Inferior parietal cortex (tissue), 1 donor: ENCODE measurements around the gene CYTIP.
"Not testable (repeated sequence)": the region's sequence is repeated elsewhere in the genome, so short reads cannot be mapped to it uniquely, and the experiment has no call there.

Experiments used
- DNase-seq: peaks from one replicate; pipeline ENCODE4 v3.0.0-alpha.2; 2016; ENCODE audit errors: extremely low spot score

Gene CYTIP

DNA sequence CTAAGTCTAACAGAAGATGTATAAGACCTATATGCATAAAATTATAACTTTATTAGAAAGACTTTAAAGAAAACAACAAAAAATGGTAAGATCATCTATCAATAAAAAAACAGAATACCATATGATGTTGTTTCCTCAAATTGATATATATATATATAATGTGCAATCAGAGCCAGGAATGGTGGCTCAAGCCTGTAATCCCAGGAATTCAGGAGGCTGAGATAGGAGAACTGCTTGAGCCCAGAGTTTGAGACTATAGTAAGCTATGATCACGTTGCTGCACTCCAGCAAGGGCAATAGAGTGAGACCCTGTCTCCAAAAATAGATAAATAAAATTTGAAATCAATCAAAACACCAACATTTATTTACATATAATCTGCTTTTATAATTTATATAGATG is 19.5 kb downstream of the CYTIP start:
- no peak for DNase-seq

GRCh38 chr2:157421964-157422363 is 21.9 kb downstream of the CYTIP start:
- DNase-seq, result no peak

- no peak for DNase-seq
These were observed 22.5 kb downstream of the CYTIP start for GRCh38 chr2:157421331-157421944.

GRCh38 chr2:157420771-157421323 is 23.0 kb downstream of the CYTIP start:
- DNase-seq, result no peak

GRCh38 chr2:157419031-157419575 is 24.8 kb downstream of the CYTIP start:
- no peak for DNase-seq

DNA sequence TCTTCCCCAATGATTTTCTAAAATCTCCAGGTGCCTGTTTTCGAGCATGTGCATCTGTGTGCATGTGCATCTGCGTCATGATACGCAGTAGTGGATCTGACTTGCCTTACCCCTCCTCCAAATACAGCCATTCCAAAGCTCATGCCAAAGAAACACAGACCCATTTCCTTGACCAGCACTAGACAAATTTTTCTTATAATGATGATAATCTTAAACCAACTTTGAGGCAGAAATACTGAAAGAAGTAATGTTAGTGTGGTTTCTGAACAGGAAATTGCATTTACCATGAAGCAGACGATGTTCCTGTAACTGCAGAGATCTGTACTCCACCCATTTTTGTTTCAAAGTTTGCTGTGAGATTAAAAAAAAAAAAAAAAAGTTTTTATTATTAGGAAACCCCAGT is 25.6 kb downstream of the CYTIP start:
- DNase-seq, result no peak

GRCh38 chr2:157415591-157416101 is 28.2 kb downstream of the CYTIP start:
- DNase-seq, result no peak

DNA sequence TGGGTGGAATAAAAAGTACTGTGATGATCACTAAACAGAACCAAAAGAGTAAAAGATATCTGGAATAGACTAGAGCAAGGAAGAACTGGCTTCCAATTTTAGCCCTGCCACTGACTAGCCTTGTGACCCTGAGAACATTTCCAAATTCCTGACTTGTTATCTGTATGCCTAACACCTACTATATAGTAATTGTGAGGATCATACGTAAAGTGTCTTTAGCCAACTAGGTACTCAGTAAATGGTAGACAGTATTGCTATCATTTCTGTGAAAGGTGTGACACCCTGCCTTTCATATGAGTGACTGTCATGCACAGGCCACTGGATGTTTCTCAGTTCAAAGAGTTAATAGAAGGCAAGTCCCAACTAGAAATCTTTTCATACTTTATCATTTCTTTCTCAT is 29.8 kb downstream of the CYTIP start:
- DNase-seq, result no peak

GRCh38 chr2:157413326-157414035 is 30.4 kb downstream of the CYTIP start:
- no peak for DNase-seq

DNA sequence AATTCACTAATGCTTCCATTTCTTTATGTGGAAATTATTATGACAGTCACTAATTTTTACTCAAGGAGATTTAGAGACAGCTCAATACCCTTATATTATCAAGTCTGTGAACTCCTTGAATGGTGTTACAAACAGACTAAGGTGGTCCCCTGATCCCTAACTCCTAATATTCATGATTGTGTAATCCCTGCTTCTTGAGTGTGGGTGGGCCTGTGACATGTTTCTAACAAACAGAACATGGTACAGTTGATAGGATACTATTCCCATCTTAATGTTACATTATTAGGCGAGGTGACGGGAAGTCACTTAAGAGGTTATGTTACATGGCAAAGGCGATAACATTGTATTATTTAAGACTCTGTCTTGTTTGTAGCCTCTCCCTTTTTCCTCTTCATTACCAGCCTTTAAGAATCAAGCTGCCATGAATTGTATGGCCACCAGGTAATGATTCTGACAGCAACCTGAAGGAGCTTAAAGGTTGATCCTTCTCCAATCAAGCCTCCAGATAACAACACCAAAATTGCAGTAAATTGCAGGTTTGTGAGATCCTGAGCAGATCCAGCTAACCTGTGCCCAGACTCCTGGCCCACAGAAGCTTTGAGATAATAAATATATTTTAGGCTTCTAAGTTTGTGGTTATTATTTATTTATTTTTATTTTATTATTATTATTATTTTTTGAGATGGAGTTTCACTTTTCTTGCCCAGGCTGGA is 32.1 kb downstream of the CYTIP start:
- DNase-seq, result no peak

GRCh38 chr2:157405398-157405797 is 38.5 kb downstream of the CYTIP start:
- DNase-seq, result not testable (repeated sequence)

GRCh38 chr2:157404363-157404762 is 39.5 kb downstream of the CYTIP start:
- DNase-seq, result no peak

GRCh38 chr2:157402801-157403485 is 40.9 kb downstream of the CYTIP start:
- not testable (repeated sequence) for DNase-seq

DNA sequence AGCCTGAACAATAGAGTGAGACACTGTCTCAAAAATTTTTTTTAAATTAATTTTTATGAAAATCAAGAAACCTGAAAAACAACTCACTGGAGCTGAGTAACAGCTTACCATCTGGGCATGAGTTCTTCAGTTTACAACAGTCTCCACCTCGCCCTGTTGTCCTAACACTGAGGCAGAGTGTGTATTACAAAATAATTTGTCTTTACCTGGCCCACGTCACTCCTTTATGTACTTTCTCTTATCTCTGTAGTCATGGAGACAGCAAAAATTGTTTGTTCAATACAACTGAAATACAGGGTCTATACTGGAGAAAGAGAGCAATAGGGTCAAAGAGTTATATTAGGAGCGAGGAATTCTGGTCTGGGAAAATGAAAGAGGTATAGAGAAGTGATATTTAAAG is 48.1 kb downstream of the CYTIP start:
- DNase-seq, result no peak

GRCh38 chr2:157394928-157395327 is 49.0 kb downstream of the CYTIP start:
- DNase-seq, result no peak

DNA sequence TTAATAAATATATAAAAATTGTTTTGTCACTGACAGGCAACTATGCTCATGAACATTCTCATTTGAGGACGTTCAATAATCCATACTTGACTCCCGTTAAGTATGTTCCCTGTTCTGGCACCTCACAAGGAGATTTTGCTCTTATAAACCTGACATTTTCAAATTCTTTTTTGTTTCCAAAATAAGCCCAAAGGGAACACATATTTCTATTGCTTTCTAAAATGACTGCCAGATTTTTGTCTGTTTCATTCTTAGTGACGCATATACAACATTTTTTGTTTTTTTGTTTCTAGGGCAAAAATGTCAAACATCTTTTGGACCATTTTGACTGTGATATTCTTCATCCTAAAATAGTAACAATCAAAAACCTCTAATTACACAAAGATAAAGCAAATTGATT is 50.5 kb downstream of the CYTIP start:
- DNase-seq, result no peak

- DNase-seq, result no peak
These were observed 55.1 kb downstream of the CYTIP start for GRCh38 chr2:157388827-157389226.

DNA sequence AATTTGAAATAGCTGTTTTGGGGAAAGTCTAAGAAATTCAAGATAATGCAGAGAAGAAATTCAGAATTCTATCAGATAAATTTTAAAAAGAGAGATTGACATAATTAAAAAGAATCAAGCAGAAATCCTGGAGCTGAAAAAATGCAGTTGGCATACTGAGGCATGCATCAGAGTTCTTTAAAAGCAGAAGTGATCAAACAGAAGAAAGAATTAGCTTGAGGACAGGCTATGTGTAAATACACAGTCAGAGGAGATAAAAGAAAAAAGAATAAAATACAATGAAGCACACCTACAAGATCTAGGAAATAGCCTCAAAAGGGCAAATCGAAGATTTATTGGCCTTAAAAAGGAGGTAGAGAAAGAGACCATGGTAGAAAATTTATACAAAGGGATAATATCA is 57.1 kb downstream of the CYTIP start:
- DNase-seq, result no peak

- no peak for DNase-seq
These were observed 57.6 kb downstream of the CYTIP start for GRCh38 chr2:157386247-157386646.

DNA sequence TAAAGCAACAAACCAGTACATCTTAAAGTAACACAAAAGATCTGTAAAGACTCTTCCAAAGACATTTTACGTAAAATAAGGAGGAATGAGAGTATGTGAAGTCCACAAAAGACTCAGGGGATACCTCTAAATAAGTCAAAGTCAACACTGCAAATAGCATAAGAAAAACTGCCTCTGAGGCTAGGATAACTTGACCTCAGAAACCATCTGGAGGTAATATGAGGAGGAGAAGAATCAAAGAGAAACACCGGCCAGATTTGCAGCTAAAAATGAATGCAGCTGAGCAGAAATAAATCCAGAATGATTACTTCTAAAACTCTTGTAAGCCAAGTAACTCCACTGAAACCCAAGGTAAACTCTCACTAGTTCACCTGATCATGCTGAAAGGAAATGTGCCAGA is 66.0 kb downstream of the CYTIP start:
- no peak for DNase-seq

- no peak for DNase-seq
These were observed 67.8 kb downstream of the CYTIP start for GRCh38 chr2:157376041-157376440.

- no peak for DNase-seq
These were observed 68.5 kb downstream of the CYTIP start for GRCh38 chr2:157375384-157375783.
